Esophagus muscularis mucosa (tissue), 4 donors: Measurements from ENCODE around the gene HLA-F. TPM values are rescaled to one million over a fixed set of nuclear protein-coding genes. Genes with fewer than 3 reads are reported as not detected.

Experiments used
- DNase-seq: peaks from one replicate; pipeline ENCODE4 v3.0.0-alpha.2; 2017; ENCODE audit errors: extremely low spot score
- H3K27ac ChIP-seq, 4 donors: fragments of 200-600 bp; sonication (generic); replicated peaks in 1 of 4; 1 replicate in 3 of 4; 2 replicates in 1 of 4; pipeline ENCODE4 v1.5.1; 2016 to 2019; ENCODE audit warnings: mild to moderate bottlenecking in 1 of 4
- H3K27me3 ChIP-seq, 4 donors: fragments of 200-600 bp; sonication (generic); one replicate each; pipeline versions ENCODE4 v1.5.1 to v1.6.0; 2016 to 2019
- H3K36me3 ChIP-seq, 4 donors: fragments of 200-600 bp; sonication (generic); one replicate each; pipeline ENCODE4 v1.5.1; 2016 to 2019
- H3K4me1 ChIP-seq, 4 donors: fragments of 200-600 bp; sonication (generic); one replicate each; pipeline ENCODE4 v1.5.1; 2016 to 2019
- H3K4me3 ChIP-seq, 4 donors: fragments of 200-600 bp; sonication (generic); 1 replicate in 2 of 4; 2 replicates in 2 of 4; pipeline ENCODE4 v1.5.1; 2016 to 2019; ENCODE audit warnings: mild to moderate bottlenecking in 4 of 4, moderate library complexity in 1 of 4
- H3K9me3 ChIP-seq, 4 donors: fragments of 200-600 bp; sonication (generic); 1 replicate in 3 of 4; 2 replicates in 1 of 4; pipeline ENCODE4 v1.5.1; 2016 to 2019
- EP300 ChIP-seq: sonication (generic); formaldehyde crosslinking; IDR thresholded peaks from one replicate; pipeline ENCODE4 v1.6.1; 2017; ENCODE audit warnings: antibody characterized with exemption
- POLR2A ChIP-seq: fragments of 450-650 bp; IDR thresholded peaks from one replicate; pipeline ENCODE4 v1.6.1; 2017; ENCODE audit warnings: antibody characterized with exemption, moderate library complexity, mild to moderate bottlenecking, low read depth
- POLR2AphosphoS5 ChIP-seq, 2 donors: sonication (generic); formaldehyde crosslinking; IDR thresholded peaks; one replicate each; pipeline ENCODE4 v1.6.1; 2017; ENCODE audit warnings: antibody characterized with exemption in 2 of 2
- WGBS: methylation state at CpG from one replicate; pipeline ENCODE4 v1.1.5; 2018; 5-methylcytosine and 5-hydroxymethylcytosine counted together
- intact Hi-C: fragments of 100-400 bp; cut with DNase I; formaldehyde crosslinking; loops from one replicate; pipeline ENCODE4 v1.15.1; 2023
- total RNA-seq, 4 donors: library from RNA; depleted of rRNA; stranded (reverse); fragments of >200 nt; gene quantifications; one replicate each; pipeline versions ENCODE4 v1.1.0 to v1.2.1, GENCODE V29; 2016
- TF ChIP-seq, protein P1 (sequence below), 3 experiments: fragments of 200-600 bp in 2 of 3; fragments of 450-650 bp in 1 of 3; sonication (generic) in 2 of 3; IDR thresholded peaks; one replicate each; pipeline ENCODE4 v1.5.1; 2017 to 2019; ENCODE audit warnings: antibody characterized with exemption in 3 of 3, mild to moderate bottlenecking in 2 of 3, moderate library complexity in 1 of 3

The HLA-F gene
- total RNA-seq, 4 donors from 2014 or later: 36.1 to 69.6 (median 52.8) TPM

DNA sequence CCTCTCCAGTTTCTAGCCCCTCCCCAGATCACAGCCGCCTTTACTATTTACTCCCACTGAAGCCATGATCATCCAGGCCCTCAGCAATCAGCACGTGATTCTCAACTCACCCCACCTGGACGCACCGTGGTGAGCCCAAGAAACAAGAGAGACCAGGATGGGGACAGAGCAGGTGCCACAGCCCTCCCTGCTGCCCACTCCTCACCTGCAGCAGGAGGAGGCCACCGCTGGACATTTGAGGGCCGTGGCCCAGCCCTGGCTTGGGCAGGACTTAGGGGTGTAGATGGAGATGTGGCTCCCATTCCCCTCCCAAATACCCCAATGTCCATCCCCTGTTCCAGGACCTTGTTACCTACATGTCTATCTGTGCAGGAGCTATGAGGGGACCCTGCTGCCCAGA is 20.3 kb downstream of the HLA-F start:
- Histone ChIP-seq H3K4me1 (peaks cover 6 to 17% (median 11%) of the 10 kb centered on the region in 4 donors), H3K9me3 (no peaks in the 10 kb centered on the region), H3K36me3 (peaks cover 0 to 22% (median 14%) of the 10 kb centered on the region in 4 donors), H3K27me3 (no peaks in the 10 kb centered on the region), H3K27ac (no peak overlapping the region), H3K4me3 (no peak overlapping the region)
- DNase-seq: no peak
- intact Hi-C loops: no loop called here
- TF ChIP-seq POLR2A (no peak), EP300 (no peak), POLR2AphosphoS5 (IDR thresholded peaks at IDR 0.05) (no peak)
- TF ChIP-seq, protein P1, sequence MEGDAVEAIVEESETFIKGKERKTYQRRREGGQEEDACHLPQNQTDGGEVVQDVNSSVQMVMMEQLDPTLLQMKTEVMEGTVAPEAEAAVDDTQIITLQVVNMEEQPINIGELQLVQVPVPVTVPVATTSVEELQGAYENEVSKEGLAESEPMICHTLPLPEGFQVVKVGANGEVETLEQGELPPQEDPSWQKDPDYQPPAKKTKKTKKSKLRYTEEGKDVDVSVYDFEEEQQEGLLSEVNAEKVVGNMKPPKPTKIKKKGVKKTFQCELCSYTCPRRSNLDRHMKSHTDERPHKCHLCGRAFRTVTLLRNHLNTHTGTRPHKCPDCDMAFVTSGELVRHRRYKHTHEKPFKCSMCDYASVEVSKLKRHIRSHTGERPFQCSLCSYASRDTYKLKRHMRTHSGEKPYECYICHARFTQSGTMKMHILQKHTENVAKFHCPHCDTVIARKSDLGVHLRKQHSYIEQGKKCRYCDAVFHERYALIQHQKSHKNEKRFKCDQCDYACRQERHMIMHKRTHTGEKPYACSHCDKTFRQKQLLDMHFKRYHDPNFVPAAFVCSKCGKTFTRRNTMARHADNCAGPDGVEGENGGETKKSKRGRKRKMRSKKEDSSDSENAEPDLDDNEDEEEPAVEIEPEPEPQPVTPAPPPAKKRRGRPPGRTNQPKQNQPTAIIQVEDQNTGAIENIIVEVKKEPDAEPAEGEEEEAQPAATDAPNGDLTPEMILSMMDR (IDR thresholded peaks at IDR 0.05): no peak
- WGBS: 92% methylated on average over 6 of the region's 6 CpGs

DNA sequence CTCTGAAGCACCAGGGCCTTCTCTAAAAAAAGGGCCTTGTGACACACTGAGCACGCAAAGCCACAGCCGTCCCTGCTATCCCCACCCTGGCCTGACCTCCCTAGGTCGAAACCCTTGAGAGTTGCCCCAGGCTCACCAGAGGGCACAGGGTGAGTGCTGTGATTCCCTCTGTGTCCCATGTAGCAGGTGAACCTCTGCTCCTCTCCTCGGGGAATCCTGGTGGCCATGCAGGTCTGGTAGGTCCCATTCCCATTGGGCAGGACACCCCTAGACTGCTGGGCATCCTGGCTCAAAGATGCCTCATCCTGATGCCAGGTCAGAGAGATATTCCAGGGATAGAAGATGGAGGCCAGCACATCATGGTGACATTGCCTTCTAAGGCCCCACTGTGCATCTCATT is 20.9 kb downstream of the HLA-F start:
- Histone ChIP-seq H3K27ac (no peak overlapping the region), H3K9me3 (no peaks in the 10 kb centered on the region), H3K27me3 (no peaks in the 10 kb centered on the region), H3K4me1 (peaks cover 6 to 19% (median 12%) of the 10 kb centered on the region in 4 donors), H3K4me3 (no peak overlapping the region), H3K36me3 (peaks cover 0 to 22% (median 14%) of the 10 kb centered on the region in 4 donors)
- no peak for DNase-seq
- 100% methylated on average over 3 of the region's 4 CpGs for WGBS
- TF ChIP-seq POLR2A: no peak
- TF ChIP-seq, protein P1 (IDR thresholded peaks at IDR 0.05): no peak
- intact Hi-C loops: no loop called here

DNA sequence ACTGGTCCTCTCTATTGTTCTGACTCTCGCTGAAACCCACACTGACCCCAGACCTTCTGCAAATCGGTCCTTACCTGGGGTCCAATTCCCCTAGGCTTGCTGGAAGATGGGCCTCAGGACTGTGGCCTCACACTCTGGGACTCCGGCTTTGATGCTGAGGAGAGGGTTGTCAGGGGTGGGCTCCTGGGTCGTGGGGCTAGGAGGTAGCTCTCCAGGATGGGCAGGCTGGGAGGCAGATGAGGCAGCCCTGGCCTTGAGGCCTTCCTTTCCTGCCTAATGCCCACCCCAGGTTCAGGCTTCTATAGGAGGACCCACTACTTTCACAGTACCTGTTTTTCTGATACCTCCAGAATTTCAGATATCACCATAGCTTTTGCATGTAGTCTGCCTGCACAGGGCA is 21.4 kb downstream of the HLA-F start:
- intact Hi-C loops: no loop called here
- TF ChIP-seq EP300 (no peak), POLR2A (no peak), POLR2AphosphoS5 (IDR thresholded peaks at IDR 0.05) (no peak)
- TF ChIP-seq, protein P1 (IDR thresholded peaks at IDR 0.05): no peak
- Histone ChIP-seq H3K4me1 (peaks cover 11 to 24% (median 16%) of the 10 kb centered on the region in 4 donors), H3K27me3 (no peaks in the 10 kb centered on the region), H3K27ac (no peak overlapping the region), H3K36me3 (peaks cover 0 to 22% (median 14%) of the 10 kb centered on the region in 4 donors), H3K4me3 (no peak overlapping the region), H3K9me3 (no peaks in the 10 kb centered on the region)
- WGBS: 83% methylated on average over 4 of the region's 4 CpGs
- no peak for DNase-seq

DNA sequence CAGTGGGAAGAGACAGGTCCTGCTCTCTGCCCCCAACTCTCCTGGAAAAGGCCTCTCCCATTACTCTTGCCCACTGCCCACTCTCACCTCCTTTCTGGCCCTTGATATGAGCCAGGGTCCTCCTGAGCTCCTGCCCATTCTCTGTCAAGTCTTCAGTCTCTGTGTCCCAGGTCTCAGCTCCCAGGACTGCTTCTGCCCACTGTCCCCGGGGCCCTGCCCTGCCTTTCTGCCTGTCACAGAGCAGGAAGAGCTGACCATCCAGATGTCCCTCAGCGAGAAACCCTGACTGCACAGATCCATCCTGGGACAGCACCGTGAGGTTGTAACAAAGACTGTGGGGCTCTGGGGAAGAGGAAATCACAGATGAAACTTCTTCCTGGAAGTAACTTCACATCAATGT is 22.2 kb downstream of the HLA-F start:
- Histone ChIP-seq H3K4me3 (no peak overlapping the region), H3K9me3 (no peaks in the 10 kb centered on the region), H3K4me1 (peaks cover 15 to 29% (median 22%) of the 10 kb centered on the region in 4 donors), H3K36me3 (peaks cover 0 to 22% (median 14%) of the 10 kb centered on the region in 4 donors), H3K27me3 (no peaks in the 10 kb centered on the region), H3K27ac (no peak overlapping the region)
- intact Hi-C loops: no loop called here
- no peak for DNase-seq
- WGBS: 61% methylated on average over 3 of the region's 3 CpGs
- TF ChIP-seq, protein P1 (IDR thresholded peaks at IDR 0.05): no peak
- TF ChIP-seq POLR2AphosphoS5 (IDR thresholded peaks at IDR 0.05) (no peak), POLR2A (no peak), EP300 (no peak)

DNA sequence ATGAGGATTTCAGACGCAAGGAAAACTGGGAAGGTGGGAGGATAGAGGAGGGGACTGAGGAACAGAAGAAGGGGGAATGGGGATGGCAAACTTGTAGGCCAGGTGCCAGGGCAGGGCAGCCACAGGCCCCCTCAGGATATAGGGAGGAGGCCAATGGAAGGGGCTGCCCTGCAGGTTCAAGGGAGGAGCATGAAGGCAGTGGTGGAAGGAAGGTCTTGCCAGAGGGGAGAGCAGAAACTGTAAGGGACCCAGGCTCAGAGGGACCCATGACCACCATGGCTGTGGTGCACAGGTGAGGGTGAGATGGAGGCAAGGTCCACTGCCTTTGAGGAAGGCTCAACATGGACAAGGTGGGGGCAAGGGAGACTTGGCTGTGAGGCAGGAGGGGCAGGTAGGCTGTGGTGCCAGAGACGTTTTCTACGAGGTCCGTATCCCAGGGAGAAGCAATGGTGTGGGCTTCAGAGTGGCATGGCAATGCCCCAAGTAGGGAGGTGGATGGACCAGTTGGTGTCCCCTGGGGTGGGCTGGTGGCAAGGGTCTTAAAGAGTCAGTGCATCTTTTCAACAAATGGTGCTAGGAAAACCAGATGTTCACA is 22.7 kb downstream of the HLA-F start:
- no peak overlapping the region for H3K27ac ChIP-seq
- H3K4me1 ChIP-seq: peaks cover 15 to 29% (median 23%) of the 10 kb centered on the region in 4 donors
- no peaks in the 10 kb centered on the region for H3K9me3 ChIP-seq
- WGBS: 89% methylated on average over 4 of the region's 4 CpGs
- no peak for TF ChIP-seq POLR2A
- TF ChIP-seq EP300: no peak
- TF ChIP-seq POLR2AphosphoS5 (IDR thresholded peaks at IDR 0.05): no peak
- TF ChIP-seq, protein P1 (IDR thresholded peaks at IDR 0.05): no peak
- no peak for DNase-seq
- no peak overlapping the region for H3K4me3 ChIP-seq
- intact Hi-C loops: no loop called here
- peaks cover 0 to 22% (median 14%) of the 10 kb centered on the region in 4 donors for H3K36me3 ChIP-seq
- H3K27me3 ChIP-seq: no peaks in the 10 kb centered on the region
